PC-9 (cell line): ENCODE data around the gene GATAD2A.

Experiments
- EZH2 ChIP-seq: fragments of 200-600 bp; sonication (generic); IDR thresholded peaks from 2 replicates; pipeline ENCODE4 v1.8.0; 2017; ENCODE audit warnings: antibody characterized with exemption, low read depth
- TF ChIP-seq, protein P1 (sequence below): fragments of 200-600 bp; sonication (generic); conservative IDR thresholded peaks from 2 replicates; pipeline ENCODE4 v1.6.1; 2017; ENCODE audit warnings: mixed run types, antibody characterized with exemption, mild to moderate bottlenecking, moderate library complexity

DNA sequence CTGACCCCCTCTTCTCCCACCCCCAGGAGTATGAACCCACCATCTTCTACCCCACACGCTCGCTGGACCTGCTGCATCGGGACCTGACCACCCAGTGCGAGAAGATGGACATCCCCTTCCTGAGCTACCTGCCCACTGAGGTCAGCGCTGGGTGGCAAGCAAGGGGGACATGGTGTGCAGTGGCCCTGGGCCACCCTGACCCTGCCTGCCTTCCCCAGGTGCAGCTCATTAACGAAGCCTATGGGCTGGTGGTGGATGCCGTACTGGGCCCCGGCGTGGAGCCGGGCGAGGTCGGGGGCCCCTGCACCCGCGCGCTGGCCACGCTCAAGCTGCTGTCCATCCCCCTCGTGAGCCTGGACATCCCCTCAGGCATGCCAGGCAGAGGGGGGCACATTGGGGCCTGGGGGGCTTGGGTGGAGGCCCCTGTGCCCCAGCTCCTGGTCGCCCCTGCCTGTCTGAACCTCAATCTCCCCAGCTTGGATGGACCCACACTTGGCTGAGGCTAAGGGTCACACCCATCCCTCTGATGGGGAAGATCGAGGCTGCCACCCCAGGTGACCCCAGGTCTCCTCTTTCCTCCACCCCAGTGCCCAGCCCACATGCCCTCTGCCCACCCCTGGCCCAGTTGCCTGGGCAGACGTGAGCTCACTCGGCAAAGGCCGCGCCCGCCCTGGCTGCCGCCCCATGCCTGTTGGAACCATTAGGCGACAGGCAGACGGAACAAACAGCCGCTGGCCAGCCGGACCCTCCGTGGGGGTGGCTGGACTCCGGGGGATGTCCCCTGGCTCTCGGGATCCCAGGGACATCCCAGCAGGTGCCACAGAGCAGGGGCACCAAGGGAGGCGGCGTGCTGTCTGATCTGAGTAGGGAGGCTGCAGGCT lies 130.1 kb downstream of the GATAD2A start:
- TF ChIP-seq, protein P1, sequence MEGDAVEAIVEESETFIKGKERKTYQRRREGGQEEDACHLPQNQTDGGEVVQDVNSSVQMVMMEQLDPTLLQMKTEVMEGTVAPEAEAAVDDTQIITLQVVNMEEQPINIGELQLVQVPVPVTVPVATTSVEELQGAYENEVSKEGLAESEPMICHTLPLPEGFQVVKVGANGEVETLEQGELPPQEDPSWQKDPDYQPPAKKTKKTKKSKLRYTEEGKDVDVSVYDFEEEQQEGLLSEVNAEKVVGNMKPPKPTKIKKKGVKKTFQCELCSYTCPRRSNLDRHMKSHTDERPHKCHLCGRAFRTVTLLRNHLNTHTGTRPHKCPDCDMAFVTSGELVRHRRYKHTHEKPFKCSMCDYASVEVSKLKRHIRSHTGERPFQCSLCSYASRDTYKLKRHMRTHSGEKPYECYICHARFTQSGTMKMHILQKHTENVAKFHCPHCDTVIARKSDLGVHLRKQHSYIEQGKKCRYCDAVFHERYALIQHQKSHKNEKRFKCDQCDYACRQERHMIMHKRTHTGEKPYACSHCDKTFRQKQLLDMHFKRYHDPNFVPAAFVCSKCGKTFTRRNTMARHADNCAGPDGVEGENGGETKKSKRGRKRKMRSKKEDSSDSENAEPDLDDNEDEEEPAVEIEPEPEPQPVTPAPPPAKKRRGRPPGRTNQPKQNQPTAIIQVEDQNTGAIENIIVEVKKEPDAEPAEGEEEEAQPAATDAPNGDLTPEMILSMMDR = no peak
- TF ChIP-seq EZH2 = no peak
